HG02571 (cell line): ENCODE results near the gene CTNNA3.

Source experiments
- ATAC-seq: cut with Tn5 transposase; IDR thresholded peaks from one replicate; pipeline ENCODE4 v1.9.1; 2021; ENCODE audit warnings: mild to moderate bottlenecking, moderate library complexity; ENCODE audit not compliant: unreplicated experiment

The CTNNA3 gene

GRCh38 chr10:66586897-66587679, 1108.9 kb downstream of the CTNNA3 start:
- ATAC-seq = no peak

GRCh38 chr10:66586073-66586472, 1109.9 kb downstream of the CTNNA3 start:
- no peak for ATAC-seq

GRCh38 chr10:66575251-66575855, 1120.6 kb downstream of the CTNNA3 start:
- no peak for ATAC-seq

GRCh38 chr10:66572700-66573099, 1123.3 kb downstream of the CTNNA3 start:
- no peak for ATAC-seq

- ATAC-seq = no peak
Measured at GRCh38 chr10:66565999-66566398, 1130.0 kb downstream of the CTNNA3 start.

GRCh38 chr10:66564287-66564686, 1131.7 kb downstream of the CTNNA3 start:
- no peak for ATAC-seq

- ATAC-seq = no peak
Measured at GRCh38 chr10:66555061-66555460, 1140.9 kb downstream of the CTNNA3 start.

- no peak for ATAC-seq
Measured at GRCh38 chr10:66552331-66552730, 1143.7 kb downstream of the CTNNA3 start.

GRCh38 chr10:66550351-66550750, 1145.6 kb downstream of the CTNNA3 start:
- no peak for ATAC-seq

- ATAC-seq = no peak
Measured at GRCh38 chr10:66538908-66539307, 1157.1 kb downstream of the CTNNA3 start.

GRCh38 chr10:66538371-66538770, 1157.6 kb downstream of the CTNNA3 start:
- ATAC-seq = no peak

- ATAC-seq = no peak
Measured at GRCh38 chr10:66537186-66537585, 1158.8 kb downstream of the CTNNA3 start.

GRCh38 chr10:66535439-66535838, 1160.6 kb downstream of the CTNNA3 start:
- no peak for ATAC-seq

GRCh38 chr10:66534866-66535265, 1161.1 kb downstream of the CTNNA3 start:
- no peak for ATAC-seq

GRCh38 chr10:66521506-66521905, 1174.5 kb downstream of the CTNNA3 start:
- no peak for ATAC-seq

GRCh38 chr10:66519616-66520015, 1176.4 kb downstream of the CTNNA3 start:
- ATAC-seq = no peak

GRCh38 chr10:66514666-66515065, 1181.3 kb downstream of the CTNNA3 start:
- ATAC-seq = no peak

- no peak for ATAC-seq
Measured at GRCh38 chr10:66513504-66513903, 1182.5 kb downstream of the CTNNA3 start.

- ATAC-seq = no peak
Measured at GRCh38 chr10:66505003-66505657, 1190.9 kb downstream of the CTNNA3 start.

- no peak for ATAC-seq
Measured at GRCh38 chr10:66501356-66501755, 1194.6 kb downstream of the CTNNA3 start.

GRCh38 chr10:66483966-66484365, 1212.0 kb downstream of the CTNNA3 start:
- ATAC-seq = no peak

GRCh38 chr10:66472156-66472555, 1223.8 kb downstream of the CTNNA3 start:
- no peak for ATAC-seq
